Vagina (tissue), 2 donors: ENCODE data around the gene IGFN1.

Source experiments
- CTCF ChIP-seq, 3 experiments: fragments of 450-650 bp in 2 of 3; fragments of 200-600 bp in 1 of 3; sonication (generic) in 1 of 3; IDR thresholded peaks; one replicate each; pipeline ENCODE4 v1.5.1; 2017 to 2019; ENCODE audit warnings: antibody characterized with exemption in 3 of 3, mild to moderate bottlenecking in 2 of 3, moderate library complexity in 2 of 3
- POLR2A ChIP-seq, 2 donors: fragments of 450-650 bp; IDR thresholded peaks; one replicate each; pipeline ENCODE4 v1.6.1; 2017; ENCODE audit warnings: antibody characterized with exemption in 2 of 2, mild to moderate bottlenecking in 2 of 2, moderate library complexity in 2 of 2
- POLR2AphosphoS5 ChIP-seq, 2 donors: sonication (generic); formaldehyde crosslinking; IDR thresholded peaks; one replicate each; pipeline ENCODE4 v1.9.0; 2017; ENCODE audit warnings: antibody characterized with exemption in 2 of 2, mild to moderate bottlenecking in 2 of 2, low read depth in 1 of 2; ENCODE audit not compliant: insufficient read depth in 1 of 2

GRCh38 chr1:201241736-201242135, 51.1 kb downstream of the IGFN1 start:
- TF ChIP-seq CTCF (IDR thresholded peaks at IDR 0.05) (no peak), POLR2A (IDR thresholded peaks at IDR 0.05) (no peak), POLR2AphosphoS5 (IDR thresholded peaks at IDR 0.05; ENCODE audit: insufficient read depth in 1 of 2, low read depth in 1 of 2) (no peak)
